NCI-H2029 (cell line): ENCODE data around the gene NUP98.
"Not testable (repeated sequence)": the region's sequence is repeated elsewhere in the genome, so short reads cannot be mapped to it uniquely, and the experiment has no call there.

Experiments
- DNase-seq: peaks from one replicate; lab custom pipeline; 2025; lab: John Stamatoyannopoulos, UW

Gene NUP98

DNA sequence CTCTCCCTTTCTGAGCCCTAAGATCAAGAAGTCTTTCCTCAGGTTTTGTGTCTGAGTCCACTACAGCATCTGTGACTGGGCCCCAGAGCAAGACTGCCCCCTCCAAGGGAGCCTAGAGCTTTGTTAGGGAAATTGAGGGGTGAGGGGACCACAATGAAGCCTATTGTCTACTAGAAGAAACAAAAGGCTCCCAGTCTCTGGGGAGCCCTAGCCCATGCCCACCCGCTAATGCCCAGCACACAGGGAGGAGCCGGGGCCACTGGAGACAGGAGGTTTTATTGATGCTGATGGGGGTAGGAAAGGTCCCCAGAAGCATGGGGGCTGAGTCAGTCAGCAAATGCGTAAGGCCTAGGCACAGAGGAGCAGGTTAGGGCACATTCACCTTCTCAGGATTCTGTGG lies 29.4 kb upstream of the NUP98 start:
- no peak for DNase-seq

DNA sequence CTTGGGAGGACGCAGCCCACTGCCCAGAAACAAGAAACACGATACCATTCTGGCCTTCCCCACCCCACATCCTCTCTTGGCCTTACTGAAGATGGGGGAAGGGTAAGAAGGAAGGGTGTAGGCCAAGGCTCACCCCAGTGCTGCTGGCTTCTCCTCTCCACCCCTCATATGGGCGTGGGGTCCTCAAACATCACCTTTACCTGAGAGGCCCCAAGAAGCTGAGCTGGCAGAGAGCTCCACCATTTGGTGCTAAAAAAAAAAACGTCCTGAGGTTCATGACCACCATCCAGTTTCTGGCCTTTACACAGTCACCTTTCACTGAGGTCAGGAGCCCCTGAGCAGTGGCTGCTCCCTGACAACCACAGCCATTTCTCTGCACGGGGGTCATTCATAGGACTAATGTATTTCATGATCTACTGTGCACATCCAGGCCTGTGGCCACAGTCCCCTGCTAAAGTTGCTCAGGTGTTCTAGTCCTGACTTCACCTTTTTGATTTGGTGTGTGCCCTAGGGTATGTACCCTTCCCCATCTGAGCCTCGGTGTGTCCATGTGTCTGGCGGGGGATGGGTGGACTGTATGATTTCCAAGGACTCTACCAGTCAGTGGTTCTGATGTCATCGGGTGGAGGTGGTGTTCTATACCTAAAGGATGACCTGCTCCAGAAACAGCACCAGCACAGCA lies 28.3 kb upstream of the NUP98 start:
- DNase-seq: no peak

DNA sequence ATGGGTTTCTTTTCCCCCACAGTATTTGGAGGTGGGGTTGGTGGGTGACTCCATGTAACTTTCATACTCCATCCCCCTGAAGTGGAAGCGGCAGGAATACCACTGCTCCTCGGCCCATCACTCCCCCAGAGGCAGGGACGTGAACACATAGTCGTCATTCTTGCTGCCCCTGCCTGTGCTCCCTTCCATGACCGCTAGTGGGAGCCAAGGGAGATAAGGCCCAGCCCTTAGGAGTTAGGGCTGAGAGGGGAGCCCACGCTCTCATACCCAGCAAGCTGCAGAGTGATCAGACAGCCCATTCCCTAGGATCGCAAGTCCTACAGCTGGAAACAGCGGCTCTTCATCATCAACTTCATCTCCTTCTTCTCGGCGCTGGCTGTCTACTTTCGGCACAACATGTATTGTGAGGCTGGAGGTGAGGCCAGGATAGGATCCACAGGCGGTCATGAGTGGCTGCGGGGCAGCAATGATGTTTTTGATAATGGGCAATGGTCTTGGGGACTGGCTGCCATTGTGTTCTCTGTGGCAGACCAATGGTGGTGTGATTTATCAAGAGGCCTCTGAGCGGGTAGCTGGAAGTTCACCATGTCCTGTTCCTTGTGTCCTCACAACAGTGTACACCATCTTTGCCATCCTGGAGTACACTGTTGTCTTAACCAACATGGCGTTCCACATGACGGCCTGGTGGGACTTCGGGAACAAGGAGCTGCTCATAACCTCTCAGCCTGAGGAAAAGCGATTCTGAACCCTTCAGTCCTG lies 27.5 kb upstream of the NUP98 start:
- peak; percentile 18 for DNase-seq

DNA sequence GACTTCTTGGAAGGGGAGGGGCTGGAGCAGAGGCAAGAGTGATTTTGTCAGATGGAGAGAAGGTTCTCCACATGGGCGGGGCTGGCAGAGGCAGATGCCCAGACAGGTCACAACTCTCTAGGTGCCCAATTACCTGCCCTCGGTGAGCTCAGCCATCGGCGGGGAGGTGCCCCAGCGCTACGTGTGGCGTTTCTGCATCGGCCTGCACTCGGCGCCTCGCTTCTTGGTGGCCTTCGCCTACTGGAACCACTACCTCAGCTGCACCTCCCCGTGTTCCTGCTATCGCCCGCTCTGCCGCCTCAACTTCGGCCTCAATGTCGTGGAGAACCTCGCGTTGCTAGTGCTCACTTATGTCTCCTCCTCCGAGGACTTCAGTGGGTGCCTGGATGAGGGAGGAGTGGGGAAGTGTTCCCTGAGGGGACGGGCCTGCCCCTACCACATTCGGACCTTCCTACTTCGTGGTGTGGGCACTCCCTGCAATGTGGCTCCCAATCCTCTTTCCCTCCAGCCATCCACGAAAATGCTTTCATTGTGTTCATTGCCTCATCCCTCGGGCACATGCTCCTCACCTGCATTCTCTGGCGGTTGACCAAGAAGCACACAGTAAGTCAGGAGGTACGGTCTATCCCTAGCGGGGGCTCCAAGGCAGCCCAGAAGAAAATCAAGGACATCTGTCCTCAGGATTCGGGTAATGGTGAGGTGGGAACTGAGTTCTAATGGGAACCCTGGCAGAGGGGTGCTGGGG lies 26.6 kb upstream of the NUP98 start:
- no peak for DNase-seq

DNA sequence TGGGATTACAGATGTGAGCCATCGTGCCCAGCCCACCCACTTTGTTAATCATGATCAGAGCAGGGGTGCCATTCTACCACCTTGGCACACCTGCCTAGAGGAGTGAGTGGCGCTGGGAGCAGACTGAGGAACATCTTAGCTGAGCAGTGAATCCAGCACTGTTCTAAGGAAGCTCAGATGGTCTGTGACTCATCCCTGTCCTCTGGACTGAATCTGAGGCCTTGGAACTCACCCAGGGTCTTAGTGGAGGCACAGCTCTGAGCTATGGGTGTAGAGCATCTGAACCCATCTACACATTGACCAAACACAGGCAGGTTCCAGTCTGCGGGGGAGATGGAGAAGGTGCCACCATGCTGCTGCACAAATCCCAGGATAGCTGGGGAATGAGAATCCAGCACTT lies 25.9 kb upstream of the NUP98 start:
- no peak for DNase-seq

DNA sequence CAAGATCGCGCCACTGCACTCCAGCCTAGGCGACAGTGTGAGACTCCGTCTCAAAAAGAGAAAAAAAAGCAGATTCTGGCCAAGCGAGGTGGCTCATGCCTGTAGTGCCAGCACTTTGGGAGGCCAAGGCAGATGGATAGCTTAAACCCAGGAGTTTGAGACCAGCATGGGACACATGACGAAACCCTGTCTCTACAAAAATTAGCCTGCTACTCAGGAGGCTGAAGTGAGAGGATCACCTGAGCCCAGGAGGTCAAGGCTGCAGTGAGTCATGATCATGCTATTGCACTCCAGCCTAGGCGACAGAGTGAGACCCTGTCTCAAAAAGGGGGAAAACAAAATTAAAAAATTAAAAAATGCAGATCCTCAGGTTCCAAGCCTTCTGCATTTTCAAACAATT lies 25.0 kb upstream of the NUP98 start:
- no peak for DNase-seq

DNA sequence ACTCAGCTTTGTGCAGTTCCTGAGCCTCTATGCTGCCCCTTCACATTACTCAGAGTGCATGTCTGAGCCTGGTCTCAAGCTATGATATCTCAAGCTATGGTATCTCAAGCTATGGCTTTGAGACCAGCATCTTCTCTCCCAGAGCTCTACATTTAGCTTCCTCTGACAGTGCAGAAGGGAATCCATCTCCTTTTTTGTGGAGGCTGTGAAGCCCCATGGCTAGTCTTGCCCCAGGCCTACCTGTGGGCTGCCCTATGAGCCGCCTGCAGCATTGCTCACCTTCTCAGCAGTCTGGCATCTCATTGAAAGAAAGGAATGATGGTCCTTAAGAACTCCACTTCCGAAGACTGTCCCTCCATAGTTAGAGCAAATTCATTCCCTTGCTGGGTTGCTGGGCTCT lies 23.6 kb upstream of the NUP98 start:
- DNase-seq: no peak

DNA sequence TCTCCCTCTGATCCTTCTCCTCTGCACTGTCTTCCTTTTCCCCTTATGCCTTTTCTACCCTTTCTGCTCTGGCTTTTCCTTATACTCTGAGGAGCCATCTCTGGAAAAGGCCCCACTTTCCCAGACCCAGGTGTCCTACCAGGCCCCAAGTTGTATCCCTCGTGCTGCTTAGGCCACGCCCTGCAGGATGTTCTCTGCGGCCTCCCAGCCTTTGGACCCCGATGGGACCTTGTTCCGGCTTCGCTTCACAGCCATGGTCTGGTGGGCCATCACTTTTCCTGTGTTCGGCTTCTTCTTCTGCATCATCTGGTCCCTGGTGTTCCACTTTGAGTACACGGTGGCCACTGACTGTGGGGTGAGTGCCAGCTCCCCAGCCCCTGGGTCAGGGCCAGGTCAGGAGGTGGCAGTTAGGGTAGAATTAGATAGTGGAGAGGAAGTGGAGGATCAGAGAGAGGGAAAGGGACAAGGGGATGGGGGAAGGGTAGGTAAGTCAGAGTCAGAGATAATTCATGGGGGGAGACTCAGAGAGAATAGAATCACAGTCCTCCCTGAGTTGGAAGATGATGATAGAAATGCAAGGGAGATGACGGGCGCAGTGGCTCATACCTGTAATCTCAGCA lies 19.9 kb upstream of the NUP98 start:
- no peak for DNase-seq

DNA sequence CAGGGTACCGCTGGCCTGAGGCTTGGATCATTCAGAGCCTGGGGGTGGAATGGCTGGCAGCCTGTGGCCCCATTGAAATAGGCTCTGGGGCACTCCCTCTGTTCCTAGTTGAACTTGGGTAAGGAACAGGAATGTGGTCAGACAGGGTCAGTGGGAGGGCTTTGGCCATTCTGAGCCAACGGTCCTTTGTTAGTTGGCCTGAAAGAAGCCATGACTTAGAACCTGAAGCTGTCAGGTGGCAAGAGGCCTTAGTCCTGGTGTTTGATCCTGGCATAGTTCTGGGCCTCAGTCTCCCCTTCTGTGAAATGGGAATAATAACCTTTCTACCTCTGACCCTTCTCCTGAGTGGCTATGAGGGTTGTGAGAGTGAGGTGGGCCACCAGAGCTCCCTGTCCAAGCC lies 19.3 kb upstream of the NUP98 start:
- no peak for DNase-seq

DNA sequence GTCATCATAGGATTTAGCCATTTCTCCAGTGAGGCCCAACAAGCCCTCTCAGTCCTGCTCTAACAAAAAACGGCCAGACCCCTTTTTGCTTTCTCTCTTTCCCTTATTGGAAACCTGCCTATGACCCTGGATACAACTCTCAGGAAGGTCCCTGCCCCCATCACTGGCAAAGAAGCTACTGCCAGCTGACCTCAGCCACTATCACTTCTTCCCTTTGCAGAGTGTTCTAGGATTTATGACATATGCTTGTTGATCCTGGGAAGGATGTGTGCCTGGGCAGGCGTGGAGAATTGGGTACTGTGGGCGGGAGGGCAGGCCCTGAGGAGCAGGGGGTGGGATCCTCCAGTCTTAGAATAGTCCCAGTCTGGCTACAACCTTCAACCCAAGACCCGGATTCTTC lies 18.5 kb upstream of the NUP98 start:
- DNase-seq: no peak

DNA sequence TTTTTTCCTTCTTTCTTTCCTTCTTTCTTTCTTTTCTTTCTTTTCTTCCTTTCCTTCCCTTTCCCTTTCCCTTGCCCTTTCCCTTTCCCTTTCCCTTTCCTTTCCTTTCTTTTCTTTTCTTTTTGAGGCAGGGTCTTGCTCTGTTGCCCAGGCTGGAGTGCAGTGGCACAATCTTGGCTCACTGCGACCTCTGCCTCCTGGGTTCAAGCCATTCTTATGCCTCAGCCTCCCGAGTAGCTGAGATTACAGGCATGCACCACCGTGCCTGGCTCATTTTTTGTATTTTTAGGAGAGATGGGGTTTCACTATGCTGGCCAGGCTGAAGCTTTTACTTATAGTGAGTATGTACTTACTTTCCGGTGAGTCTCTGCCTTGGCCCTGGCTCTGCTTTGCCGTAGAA lies 17.5 kb upstream of the NUP98 start:
- DNase-seq: not testable (repeated sequence)

DNA sequence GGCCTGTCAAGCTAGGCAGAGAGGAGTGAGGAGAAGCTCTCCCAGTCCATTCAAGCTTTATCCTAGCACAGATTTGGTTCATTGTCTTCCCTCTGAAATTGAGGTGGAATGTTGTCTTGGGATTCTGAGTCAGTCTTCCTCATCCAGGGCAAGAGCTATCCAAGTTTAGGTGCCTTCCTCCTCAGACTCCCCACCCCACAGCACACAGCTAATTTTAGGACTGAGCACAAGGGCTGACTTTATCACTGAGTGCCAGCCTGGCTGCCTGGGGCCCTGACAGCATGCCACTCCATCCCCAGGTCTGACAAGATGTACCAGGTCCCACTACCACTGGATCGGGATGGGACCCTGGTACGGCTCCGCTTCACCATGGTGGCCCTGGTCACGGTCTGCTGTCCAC lies 13.6 kb upstream of the NUP98 start:
- no peak for DNase-seq

DNA sequence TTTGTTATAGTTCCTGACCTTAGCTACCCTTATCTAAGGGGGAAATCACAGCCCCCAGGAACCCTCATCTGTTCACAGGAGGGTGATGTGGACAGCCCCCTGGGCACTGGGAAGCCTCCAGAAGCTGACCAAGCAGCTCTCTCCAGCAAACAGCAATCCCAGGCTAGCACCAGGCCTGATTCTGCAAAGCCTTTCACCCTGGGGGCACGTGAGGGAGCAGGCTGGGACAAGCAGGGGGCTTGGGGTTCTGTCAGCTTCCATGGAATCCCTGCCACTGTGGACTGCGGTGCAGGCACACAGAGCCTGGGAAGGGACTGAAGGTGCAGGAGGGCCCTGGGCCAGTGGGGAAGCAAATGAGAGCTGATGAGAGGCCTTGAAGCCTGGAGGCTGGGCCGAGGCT lies 13.1 kb upstream of the NUP98 start:
- no peak for DNase-seq

DNA sequence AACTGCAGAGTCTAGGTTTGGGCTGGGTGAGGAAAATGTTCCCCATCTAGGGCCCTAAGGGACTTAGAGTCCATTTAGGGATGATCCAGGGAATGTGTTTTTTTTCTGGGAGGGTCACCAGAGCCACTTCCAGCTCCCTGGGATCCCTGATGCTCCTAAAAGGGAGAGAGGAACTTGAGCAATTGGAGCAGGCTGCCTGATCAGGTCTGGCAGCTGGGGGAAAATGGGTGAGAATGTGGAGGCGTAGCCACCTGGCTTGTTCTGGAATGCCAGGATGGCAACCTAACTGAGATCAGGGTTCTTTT lies 12.2 kb upstream of the NUP98 start:
- DNase-seq: no peak

DNA sequence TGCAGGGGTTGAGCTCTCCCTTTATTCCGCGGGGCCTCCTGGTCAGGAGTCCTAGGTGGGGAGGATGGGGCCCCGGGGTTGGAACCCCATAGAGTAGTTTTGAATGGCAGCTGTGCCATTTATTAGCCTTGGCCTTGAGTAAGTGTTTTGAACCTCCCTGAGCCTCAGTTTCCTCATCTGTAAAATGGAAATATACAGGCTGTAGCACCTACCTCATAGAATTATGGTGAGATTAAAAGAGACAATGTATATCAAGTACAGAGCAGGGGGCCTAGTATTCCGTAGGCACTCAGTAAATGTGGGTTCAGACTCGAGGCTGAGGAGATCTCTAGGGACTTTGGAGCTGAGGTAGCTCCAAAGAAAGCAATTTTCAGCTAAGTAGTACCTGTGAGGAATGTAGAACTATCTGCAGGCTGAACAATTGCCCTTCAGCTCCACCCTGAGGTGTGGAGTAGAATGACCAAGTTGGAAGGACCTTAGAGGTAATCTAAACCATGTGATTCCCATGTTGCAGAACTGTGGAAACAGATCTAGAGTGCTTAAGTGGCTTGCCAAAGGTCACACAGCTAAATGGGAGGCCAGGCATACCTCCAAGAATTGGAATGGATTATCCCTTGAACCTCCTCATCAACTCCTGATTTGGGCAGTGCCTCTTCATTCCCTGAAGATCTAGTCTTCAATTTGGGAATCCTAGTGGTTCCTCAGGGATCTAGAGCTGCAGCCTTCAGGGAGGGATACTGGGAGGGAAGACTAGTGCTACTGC lies 11.7 kb upstream of the NUP98 start:
- peak; percentile 59 for DNase-seq

DNA sequence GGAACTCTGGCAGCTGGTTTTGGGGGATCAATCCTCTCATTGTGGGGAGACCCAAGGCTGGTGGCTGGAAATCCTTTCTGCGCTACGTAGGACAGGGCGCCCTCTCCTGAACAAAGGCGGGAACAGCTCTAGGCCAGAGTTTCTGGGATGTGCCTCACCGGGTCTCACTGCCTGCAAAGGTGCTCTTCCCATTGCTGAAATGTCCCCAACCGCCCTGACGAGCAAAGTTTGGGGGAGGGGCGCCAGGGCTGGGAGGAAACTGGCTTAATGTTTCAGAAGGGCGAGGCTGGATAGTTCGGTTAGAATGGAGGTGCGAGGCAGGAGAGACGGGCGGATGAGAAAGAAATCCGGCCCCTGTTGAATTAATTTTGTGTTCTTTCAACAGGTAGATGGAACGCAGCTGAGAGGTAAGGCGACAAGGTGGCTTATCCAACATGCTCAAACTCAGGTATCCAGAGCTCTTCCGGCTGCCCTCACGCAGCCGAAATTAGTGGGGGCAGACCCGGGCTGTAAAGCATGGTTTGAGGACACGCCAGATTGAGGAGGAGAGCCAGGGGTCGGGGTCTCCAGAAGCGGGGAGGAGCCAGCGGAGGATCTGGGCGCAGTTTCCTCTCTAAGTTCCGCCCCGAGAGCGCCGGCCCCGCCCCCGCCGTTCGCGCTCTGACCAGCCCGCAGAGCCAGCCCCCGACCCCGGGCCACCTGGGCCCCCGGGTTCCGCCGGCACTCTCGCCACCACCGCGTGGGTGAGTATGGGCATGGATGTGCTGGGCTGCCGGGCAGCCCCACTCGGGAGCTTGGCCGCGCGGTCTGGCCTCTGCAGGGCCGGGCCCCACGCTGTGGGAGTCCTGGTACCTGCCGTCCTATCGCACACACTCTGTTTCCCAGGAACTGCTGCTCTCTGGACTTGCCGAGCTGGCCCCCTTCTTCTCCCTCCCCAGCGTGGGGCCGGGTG lies 10.8 kb upstream of the NUP98 start, which contains the start of gene PGAP2:
Gene PGAP2, plus strand, starts transcription at position 652 of the 952 bp plus-strand sequence. CDS start 2,700 bp downstream, outside the sequence.
- DNase-seq: peak; percentile 47

DNA sequence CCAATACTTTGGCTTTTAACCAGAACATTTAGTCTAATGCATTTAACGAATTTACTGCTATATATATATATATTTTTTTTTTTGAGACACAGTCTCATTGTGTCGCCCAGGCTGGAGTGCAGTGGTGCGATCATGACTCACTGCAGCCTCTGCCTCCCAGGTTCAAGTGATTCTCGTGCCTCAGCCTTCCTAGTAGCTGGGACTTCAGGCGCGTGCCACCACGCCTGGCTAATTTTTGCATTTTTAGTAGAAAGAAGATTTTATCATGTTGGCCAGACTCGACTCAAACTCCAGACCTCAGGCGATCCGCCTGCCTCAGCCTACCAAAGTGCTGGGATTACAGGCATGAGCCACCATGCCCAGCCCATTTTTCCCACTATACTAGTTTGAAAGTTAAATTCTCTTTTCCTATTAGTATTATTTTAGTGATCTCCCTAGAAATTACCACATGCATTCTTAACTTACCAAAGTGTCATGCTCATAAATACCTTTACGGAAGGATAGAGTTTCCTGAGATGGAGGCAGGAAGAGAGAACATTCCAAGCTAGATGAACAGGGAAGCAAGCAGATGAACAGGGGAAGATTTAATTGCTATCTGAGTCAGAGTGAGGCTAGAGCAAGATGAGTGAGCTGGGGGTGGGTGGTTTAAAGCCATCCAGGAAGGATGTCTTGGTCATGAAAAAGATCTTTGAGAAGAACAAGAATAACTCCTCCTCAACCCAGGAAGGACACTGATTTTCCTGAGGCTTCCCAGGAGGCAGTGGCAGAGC lies 6.6 kb upstream of the NUP98 start:
- no peak for DNase-seq

DNA sequence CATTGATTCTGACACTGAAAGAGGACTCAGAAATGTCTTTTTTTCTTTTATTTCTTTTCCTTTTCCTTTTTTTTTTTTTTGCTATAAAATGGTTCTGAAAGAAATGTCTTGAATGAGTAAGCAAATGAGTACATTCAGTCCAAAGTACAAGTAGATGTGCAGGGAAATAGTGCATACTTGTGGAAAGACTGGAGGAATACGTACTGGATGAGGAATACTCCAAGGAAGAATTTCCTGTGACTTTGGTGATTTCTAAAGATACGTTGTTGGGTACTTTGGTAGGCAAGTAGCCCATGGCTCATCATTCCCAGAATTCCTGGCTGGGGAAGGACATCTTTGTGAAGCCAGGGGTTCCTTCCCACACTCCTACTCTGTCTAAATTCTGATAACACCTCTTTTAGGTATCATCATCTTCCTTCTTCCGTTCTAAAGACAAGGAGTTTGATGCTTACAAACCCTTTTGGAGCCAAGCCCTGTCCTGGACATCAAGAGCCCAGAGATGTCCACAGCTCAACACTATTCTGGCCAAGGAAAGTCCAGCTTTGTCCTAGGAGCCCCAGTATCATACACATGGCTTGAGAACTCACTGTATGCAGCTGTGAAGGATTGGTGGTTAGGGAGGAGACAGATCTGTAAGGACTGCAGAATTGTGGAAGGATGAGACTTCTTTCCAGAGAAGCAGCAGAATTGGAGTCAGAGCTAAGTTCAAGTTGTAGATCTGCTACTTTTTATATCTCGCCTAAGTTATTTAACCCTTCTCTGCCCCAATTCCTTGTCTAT lies 4.8 kb upstream of the NUP98 start:
- DNase-seq: no peak

DNA sequence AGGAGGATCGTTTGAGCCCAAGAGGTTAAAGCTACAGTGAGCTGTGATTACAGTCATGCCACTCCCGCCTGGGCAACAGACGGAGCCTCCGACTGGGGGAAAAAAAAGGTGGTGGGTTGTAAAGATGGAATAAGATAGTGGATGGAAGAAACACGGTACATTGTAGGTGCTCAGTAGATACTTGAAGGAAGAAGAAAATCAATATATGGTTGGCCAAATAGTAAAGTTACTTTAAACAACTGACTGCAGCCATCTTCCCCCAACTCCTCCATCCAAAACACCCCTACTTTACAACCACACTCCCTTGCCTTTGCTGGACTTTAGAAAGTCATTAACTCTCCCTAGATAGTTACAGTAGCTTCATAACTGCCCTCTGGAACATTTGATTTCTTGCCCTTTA lies 2.5 kb upstream of the NUP98 start:
- DNase-seq: no peak
